Kidney tubule cell (primary cell): ENCODE results near the gene NDE1.
"Not testable (repeated sequence)": the region's sequence is repeated elsewhere in the genome, so short reads cannot be mapped to it uniquely, and the experiment has no call there.

Source experiments
- DNase-seq: peaks from one replicate; pipeline ENCODE4 v3.0.0-alpha.2; 2018; ENCODE audit warnings: low spot score

The NDE1 gene

DNA sequence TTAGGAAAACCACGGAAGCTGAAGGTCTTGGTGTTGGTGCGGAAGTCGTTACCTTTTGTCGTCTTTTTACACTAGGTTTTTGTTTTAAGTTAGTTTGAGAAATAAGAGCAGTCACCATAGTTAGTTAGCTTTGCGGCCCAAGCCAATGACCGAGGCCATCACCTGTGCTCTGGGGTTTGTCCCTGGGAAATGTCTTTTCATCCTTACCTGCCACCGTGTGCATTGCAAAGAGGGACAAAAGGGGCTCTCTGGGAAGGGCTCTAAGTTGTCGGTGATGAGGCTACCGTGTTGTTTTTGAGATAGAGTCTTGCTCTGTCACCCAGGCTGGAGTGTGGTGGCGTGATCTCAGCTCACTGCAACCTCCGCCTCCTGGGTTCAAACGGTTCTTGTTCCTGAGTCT is 49.8 kb downstream of the NDE1 start:
- DNase-seq: no peak

DNA sequence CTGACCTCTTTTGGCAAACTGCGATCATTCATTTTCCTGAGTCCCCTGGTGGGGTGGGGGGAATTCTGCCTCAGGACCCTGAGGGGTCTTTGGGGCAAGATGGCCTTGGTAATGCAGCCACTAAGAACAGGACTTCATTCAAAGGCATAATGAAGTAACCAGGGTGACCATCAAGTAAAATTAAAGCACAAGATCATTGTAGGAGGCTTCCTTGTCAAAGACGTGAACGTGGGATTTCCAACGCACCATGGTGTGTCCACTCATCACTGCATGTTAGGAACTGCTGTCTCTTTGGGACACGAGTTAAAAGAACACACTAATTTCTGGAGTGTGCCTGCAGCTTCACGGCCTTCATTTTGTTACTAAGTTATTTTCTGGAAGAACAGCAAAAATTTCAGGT is 51.3 kb downstream of the NDE1 start:
- DNase-seq: no peak

DNA sequence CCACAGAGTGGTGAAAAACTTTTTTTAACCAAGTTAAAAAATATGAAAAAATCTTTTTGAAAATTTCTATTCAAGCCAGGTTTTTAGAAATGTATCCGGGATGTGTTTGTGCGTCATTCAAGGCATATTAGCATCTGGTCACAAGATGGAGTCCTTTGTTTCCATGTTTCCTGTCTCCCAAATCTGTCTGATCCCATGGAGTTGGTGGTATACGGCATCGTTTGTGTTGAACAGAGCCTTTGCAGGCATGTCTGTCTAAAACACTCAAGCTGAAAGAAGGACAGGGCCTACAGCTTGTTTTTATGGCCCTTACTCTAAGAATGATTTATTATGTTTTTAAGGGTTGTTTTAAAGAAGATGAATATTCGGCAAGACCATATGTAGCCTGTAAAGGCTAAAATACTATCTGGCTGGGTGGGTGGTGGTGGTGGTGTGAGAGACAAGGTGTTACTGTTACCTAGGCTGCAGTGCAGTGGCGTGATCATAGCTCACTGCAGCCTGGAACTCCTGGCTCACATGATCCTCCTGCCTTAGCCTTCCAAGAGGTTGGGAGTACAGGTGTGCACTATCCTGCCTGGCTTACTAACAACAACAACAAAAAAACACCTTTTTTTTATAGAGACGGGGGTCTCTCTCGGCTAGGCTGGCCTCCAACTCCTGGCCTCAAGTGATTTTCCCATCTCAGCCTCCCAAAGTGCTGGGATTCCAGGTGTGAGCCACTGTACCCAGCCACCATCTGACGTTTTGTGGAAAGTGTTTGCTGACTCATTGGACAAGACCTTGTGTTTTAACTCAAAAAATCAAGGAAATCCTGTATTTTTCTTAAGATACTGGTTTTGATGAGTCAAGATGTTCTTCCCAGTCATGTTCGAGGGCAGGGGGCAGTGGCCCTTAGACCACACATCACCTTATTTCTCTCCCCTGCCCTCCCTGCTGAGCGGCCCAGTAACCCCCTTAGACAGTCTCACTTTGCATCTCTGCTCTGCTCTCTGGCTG is 52.2 kb downstream of the NDE1 start:
- DNase-seq: no peak

DNA sequence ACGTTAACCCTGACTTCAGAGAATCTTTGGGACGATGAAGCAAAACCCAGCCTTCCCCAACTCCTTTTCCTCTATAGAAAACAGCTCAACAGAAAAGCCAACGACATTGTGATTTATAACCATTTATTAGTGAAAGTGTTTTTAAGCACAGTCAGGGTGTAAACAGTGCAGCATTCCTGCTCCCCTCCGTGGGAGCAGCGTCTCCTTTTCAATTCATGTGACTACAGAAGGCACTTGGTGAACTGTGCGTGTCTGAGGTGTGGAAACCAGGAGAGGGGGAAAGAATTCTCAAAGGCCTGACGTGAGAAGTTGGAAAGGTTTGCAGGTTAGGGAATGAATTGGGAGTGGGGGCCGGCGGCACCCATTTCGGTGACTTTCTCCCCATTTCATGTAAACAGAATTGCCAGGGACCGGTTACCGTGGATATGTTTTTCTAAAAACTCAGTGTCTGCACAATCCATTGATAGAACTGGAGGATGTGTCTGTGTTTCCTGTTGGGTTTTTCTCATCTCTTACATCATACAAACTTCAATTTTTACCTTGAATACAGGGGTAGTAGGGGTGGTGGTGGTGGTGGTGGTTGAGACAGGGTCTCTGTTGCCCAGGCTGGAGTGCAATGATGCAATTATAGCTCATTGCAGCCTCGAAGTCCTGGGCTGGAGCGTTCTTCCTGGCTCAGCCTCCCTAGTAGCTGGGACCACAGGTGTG is 53.1 kb downstream of the NDE1 start:
- DNase-seq: no peak

DNA sequence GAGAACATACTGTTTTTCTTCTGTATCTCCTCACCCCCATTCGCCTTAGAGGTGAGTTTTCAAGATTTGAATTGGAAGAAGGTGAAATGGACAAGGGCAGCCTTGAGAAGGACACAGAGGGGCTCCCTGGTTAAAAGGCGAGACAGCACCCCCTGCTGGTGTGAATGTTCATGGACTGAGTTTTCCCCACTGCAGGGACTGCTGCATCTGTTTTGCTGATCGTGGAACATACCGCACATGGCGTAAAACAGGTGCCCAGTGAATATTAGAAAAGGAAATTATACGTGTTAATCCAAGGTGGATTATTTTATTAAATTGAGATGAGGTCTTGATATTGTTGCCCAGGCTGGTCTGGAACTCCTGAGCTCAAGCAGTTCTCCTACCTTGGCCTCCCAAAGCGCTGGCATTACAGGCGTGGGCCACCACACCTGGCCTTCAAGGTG is 54.5 kb downstream of the NDE1 start:
- DNase-seq: peak; percentile 60

DNA sequence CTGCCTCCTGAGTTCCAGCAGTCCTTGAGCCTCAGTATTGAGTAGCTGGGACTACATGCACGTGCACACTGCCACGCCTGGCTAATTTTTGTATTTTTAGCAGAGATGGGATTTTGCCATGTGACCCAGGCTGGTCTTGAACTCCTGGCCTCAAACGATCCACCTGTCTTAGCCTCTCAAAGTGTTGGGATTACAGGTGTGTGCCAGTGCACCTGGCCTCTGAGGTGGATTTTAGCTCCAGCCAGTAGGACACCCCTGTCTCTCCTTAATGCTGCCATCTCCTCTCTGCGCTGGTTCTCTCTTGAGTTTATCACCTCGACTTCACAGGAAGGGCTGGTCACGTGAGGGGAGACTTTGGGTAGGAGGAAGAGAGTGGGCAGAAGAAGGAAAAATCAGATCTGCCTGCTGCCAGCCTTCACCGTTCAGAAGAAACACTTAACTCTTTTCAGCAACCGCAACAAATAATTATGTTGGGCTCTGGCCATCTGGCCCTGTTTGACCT is 55.1 kb downstream of the NDE1 start:
- DNase-seq: no peak

DNA sequence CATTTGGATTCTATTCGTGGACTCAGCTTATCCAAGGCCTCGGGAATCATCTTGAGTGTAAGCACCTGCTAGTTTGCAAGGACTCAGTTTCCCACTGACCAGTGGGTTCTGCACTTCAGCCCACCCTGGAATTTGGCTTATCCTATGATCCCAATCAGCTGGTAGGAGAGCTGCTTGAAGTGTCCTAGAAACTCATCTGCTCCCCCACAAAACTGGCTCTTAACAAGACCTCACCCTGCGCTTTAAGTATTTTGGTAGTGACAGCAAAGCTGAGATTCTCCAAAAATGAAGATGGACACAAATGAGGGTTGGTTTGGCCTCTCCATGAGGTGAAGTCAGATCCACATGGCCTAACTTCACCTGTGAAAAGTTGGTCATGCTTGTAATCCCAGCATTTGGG is 57.3 kb downstream of the NDE1 start:
- no peak for DNase-seq

DNA sequence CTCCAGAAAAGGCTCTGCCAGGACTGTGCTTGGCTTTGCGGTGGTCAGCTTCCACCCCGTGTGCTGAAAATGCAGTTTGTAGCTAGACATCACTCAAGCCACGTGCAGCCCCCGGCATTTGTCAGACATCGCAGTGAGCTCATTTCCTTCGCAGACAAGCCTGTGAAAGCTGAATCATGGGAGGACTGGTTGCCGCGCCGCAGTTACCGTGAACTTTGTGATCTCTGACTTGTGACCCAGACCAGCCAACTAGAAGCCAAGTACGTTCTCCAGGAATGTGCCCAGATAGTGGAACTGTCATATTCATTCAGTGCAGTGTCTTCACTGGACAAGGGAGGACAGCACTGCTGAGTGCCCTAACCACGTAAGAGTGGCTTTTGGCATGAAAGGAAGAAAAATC is 58.1 kb downstream of the NDE1 start:
- no peak for DNase-seq

DNA sequence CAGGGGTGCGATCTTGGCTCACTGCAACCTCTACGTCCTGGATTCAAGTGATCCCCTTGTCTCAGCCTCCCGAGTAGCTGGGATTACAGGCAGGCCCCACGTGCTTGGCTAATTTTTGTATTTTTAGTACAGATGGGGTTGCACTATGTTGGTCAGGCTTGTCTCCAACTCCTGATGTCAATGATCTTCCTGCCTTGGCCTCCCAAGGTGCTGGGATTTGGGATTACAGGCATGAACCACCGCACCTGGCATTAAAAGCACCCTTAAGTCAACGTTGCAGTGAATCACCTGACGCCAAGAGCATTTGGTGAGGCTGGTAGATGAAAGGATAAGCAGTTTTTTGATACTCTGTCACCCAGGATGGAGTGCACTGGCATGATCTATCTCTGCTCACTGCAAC is 59.0 kb downstream of the NDE1 start:
- DNase-seq: no peak

DNA sequence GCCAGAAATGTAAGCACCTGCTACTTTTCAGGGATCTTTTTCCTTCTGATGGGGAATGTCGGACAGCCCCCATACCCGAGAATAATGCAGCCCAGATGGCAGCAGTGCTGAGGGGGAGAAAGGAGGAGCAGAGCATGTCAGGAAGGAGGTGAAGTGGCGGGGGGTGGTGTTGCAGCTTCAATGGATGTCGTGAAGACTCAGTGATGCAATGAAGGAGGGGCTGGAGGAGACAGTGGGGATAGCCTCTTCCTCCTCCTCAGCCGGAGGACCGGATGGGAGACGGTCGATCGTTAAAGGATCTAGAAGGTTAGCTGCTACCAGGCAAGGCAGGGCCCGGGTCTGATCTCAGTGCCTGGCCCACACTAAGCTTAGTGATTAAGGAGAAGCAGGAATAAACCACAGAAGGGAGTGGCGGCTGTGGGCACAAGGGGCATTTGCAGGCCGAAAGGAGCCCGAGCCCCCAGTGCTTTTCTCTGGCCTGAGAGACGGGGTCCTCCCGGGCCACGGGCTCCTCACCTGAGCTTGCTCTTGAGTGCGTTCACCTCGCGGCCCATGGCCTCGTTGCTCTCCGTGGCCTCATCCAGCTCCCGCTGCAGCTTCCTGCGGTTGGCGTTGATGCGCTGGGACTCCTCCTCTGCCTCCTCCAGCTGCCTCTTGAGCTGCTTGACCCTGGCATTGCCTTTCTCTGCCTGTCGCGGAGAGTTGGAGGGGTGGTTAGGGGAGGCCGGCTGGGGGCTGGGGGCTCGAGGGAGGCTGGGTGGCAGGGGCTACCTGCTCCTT is 64.5 kb downstream of the NDE1 start:
- DNase-seq: no peak

DNA sequence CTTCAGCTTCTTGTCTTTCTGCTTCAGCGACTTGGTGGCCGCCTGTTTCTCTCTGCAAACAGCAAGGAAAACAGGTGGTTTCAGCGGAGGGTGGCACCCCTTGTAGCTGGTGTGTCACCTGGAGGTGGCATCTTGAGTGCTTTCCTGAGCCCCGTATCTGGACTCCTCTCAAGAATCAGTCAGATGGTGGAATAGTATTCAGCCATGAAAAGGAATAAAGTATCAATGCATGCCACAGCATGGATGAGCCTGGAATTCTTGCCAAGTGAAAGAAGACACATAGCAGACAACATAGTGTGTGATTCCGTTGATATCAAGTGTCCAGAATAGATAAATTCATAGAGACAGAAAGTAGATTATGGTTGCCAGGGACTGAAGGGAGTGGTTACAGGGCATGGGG is 65.2 kb downstream of the NDE1 start:
- DNase-seq: no peak

DNA sequence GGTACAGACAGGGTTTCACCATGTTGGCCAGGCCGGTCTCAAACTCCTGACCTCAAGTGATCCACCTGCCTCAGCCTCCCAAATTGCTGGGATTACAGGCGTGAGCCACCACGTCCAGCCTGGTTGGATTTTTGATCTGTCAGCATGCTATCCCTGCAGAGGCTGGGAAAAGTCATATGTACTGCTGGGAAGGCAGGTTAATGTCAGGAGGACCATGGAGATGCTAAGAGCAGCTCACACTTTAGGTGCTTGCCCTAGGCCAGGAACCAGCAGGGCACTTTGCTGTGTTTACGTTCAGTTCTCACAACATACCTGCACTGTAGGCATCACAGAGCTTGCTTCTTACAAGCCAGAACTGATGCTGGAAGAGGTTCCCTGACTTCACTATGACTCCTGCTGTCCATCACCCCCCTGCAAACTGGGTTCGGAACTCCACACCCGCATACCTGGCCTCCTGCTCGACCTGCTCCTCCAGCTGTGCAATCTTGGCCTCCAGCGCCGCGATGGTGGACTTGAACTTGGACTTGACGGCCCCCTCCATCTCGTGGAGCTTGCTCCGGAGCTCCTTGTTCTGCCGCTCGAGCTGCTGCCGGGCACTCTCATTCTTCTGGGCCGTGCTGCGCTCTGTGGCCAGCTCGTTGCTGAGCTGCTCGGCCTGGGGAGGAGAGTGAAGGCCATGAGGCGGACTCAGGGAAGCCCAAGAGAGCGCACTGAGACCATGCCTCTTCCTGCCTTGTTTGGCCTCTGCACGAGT is 66.8 kb downstream of the NDE1 start:
- no peak for DNase-seq

DNA sequence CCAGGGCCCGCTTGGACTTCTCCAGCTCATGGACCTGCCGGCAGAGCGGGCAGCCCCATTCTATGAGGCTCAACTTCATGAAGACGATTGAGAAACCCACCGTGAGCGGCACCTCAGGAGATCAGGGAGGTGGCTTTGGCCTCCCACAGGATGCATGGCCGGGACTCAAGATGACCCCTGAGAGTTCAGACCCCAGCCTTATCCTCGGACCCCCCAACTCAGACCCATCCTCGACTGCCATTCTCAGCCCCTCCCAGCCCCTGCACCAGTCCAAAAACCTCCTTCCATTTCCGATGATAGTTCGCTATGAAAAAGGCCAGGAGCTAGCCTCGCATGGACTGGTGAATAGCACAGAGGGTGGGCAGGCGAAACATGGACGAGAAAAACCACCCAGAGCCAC is 71.0 kb downstream of the NDE1 start:
- no peak for DNase-seq

DNA sequence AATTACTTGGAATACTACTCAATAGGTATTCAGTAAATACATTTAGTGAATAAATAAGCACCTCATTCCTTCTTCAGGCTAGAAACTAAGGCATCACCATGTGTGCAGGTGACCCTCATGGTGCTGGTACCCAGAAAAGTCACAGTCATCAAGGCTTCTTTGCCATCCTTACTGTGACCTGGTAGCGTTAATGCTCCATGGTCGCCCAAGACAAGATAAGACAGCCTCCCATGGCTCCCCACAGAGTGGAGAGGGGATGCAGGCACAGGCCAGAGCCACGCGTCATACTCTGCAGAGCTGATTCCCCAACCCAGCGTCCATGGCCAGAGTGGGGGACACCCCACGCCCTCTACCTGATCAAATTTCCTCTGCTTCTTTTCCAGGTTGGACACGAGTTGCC is 73.8 kb downstream of the NDE1 start:
- no peak for DNase-seq

DNA sequence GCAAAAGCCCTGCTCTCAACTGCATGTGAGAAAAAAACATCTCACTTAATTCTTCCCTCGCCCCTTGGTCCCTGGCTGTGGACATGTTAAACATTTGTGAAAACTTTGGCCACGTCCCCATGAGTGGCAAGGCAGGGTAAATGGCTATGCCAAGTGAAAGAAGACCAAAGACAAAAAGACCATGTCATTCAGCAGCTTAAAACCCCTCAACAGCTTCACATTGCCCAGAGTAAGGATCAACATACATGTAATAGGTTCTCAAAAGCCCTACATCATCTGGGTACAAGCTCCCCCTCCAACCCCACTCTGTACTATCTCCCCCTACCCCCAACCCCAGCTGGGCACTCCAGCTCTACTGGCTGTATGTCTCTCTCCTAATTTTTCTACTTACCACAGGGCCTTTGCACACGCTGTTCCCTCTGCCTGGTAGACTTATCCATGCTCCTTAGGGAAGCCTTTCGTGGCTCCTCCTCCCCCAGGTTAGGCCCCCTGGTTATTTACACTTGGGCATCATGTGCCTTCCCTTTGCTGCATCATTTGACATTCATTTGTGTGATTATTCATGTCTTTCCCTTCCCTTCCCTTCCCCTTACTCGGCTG is 75.7 kb downstream of the NDE1 start:
- DNase-seq: no peak

DNA sequence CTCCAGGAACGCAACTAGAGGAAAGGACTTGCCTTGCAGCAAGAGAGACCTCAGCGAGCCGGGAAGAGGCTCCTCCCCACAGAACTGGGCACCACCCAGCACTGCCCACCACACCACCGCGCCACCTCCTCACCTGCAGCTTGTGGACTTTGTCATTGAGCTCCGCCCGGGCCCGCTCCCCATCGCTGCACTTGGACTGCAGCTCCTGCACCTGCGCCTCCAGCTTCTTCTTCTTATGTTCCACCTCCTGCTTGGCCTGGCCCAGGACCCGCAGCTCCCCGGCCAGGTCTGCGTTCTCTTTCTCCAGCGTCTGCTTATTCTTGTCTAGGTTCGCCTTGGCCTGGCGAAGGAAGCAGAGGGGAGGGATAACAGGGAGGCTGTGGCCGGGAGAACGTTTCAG is 76.7 kb downstream of the NDE1 start:
- DNase-seq: no peak

DNA sequence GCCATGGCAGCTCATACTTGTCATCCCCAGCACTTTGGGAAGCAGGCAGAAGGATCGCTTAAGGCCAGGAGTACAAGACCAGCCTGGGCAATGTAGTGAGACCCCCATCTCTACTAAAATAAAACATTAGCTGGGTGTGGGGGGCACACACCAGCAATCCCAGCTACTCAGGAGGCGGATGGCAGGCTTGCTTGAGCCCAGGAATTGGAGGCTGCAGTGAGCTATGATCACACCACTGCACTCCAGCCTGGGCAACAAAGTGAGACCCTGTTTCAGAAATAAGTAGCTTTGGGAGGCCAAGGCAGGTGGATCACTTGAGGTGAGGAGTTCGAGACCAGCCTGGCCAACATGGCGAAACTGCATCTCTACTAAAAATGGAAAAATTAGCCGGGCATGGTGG is 77.7 kb downstream of the NDE1 start:
- not testable (repeated sequence) for DNase-seq

DNA sequence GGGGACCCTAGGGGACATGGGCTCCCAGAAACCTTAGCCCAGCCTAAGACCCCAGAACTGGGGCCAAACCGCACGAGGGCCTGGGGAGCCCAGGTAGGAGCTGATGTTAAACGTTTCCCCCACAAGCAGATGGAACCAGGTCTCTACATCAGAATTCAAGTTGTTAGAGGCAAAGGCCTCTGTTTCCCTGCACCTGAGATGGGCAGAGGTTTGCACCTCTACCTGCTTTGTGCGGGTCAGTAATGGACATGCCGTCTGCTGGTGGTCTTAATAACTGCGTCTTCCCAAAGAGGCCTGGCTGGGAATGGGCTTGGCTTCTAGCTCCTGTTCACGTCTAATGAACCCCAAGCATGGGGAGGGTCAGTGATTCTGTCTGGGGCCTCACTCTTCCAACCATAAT is 79.1 kb downstream of the NDE1 start:
- no peak for DNase-seq

DNA sequence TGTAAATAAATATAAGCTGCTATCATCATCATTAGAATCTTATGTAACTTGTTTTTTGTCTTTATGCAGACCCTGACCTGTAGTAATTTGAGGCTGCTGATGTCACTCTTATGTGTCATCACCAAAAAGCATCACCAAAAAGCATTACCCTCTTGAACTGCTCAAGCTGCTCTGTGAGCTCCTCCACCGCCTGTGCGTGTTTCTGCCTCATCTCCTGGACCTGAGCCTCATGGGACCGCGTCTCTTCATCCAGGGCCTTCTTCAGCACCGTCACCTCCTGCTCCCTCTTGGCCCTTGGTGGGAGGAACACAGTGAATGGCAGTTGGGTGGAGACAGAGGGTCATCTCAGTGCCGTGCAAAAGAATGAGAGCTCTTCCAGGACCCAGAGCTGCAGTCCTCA is 82.4 kb downstream of the NDE1 start:
- no peak for DNase-seq

DNA sequence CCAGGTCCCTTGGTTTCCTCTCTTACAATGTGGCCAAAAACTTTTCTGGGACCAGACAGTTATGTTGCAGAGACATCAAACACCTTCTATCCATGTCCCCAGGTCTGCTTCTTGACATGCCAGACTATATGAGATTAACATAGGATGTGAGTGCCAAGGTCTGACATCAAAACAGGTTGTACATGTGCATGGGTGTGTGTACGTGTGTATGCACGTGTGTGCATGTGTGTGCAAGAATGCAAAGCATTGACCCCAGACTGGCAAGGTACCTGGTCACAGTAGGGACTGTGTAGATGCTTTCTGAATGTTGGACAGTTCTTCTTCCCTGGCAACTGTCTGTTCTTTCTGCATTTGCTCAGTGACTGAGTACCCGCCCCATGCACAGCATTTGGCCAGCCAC is 85.6 kb downstream of the NDE1 start:
- no peak for DNase-seq

DNA sequence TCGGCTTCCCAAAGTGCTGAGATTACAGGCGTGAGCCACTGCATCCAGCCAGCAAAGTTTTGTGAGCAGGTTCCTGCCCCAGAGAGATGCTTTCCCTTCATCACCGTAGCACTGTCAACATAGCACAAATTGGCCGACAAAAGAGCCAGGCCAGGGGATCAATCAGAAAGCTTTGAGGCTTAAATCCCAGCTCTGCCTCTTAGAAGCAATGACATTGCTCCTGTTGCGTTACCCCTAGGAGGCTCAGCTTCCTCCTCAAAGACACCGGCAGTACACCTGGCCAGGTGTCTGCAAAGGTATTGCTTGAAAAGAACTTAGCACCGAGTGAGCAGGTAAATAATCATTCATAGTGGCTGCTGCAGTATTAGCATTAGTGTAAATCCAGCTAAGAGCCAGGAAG is 86.5 kb downstream of the NDE1 start:
- no peak for DNase-seq
